ENCODE measurements around the gene CDCP1.

CDCP1 gene

GRCh38 chr3:45071075-45071474, 75.1 kb downstream of the CDCP1 start:
- no peak for DNase-seq (ENCODE audit: low spot score)
- in situ Hi-C loops (cut with MboI; ENCODE audit: low pct_unique_long_range_greater_than_20kb, low sequenced_read_pairs, unreplicated experiment) = no loop called here
- TF ChIP-seq CTCF (IDR thresholded peaks at IDR 0.05; ENCODE audit: extremely low read depth, insufficient read depth, missing control alignments) = no peak

GRCh38 chr3:45067941-45068340, 78.2 kb downstream of the CDCP1 start:
- DNase-seq (ENCODE audit: low spot score) = no peak
- in situ Hi-C loops (cut with MboI; ENCODE audit: low pct_unique_long_range_greater_than_20kb, low sequenced_read_pairs, unreplicated experiment) = no loop called here
- no peak for TF ChIP-seq CTCF (IDR thresholded peaks at IDR 0.05; ENCODE audit: extremely low read depth, insufficient read depth, missing control alignments)

- in situ Hi-C loops (cut with MboI; ENCODE audit: low pct_unique_long_range_greater_than_20kb, low sequenced_read_pairs, unreplicated experiment) = no loop called here
- TF ChIP-seq CTCF (IDR thresholded peaks at IDR 0.05; ENCODE audit: extremely low read depth, insufficient read depth, missing control alignments) = no peak
- no peak for DNase-seq (ENCODE audit: low spot score)
Measured at GRCh38 chr3:45067486-45067885, 78.7 kb downstream of the CDCP1 start.

GRCh38 chr3:45066109-45066801, 79.9 kb downstream of the CDCP1 start:
- in situ Hi-C loops (cut with MboI; ENCODE audit: low pct_unique_long_range_greater_than_20kb, low sequenced_read_pairs, unreplicated experiment) = no loop called here
- TF ChIP-seq CTCF (IDR thresholded peaks at IDR 0.05; ENCODE audit: extremely low read depth, insufficient read depth, missing control alignments) = no peak
- no peak for DNase-seq (ENCODE audit: low spot score)

- TF ChIP-seq CTCF (IDR thresholded peaks at IDR 0.05; ENCODE audit: extremely low read depth, insufficient read depth, missing control alignments) = no peak
- in situ Hi-C loops (cut with MboI; ENCODE audit: low pct_unique_long_range_greater_than_20kb, low sequenced_read_pairs, unreplicated experiment) = no loop called here
- no peak for DNase-seq (ENCODE audit: low spot score)
Measured at GRCh38 chr3:45065373-45065720, 80.8 kb downstream of the CDCP1 start.

- DNase-seq (ENCODE audit: low spot score) = no peak
- in situ Hi-C loops (cut with MboI; ENCODE audit: low pct_unique_long_range_greater_than_20kb, low sequenced_read_pairs, unreplicated experiment) = no loop called here
- no peak for TF ChIP-seq CTCF (IDR thresholded peaks at IDR 0.05; ENCODE audit: extremely low read depth, insufficient read depth, missing control alignments)
Measured at GRCh38 chr3:45064512-45065372, 81.4 kb downstream of the CDCP1 start.

Measured in GM13977 (cell line).